ENCODE data around the gene UHRF2. TPM values are rescaled to one million over a fixed set of nuclear protein-coding genes. Genes with fewer than 3 reads are reported as not detected.
"Not testable (repeated sequence)": the region's sequence is repeated elsewhere in the genome, so short reads cannot be mapped to it uniquely, and the experiment has no call there.

The UHRF2 gene
- total RNA-seq, 1 donor, result 50.9 TPM

DNA sequence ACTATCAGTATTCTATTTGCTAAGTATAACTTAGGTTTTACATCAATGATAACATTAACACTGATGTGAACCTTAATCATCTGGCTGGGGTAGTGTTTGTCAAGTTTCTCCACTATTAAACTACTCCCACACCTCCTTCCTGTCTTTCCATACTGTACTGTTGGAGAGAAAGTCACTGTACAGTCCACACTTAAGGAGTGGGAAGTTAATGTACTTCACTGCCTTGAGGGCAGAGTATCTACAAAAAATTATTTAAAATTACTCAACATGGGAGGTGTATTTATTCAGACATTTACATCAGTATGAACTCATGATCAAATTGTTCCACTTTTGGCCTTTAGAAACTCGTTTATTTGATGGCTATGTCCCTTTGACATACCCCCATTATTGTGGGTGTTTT, 11.9 kb downstream of the UHRF2 start:
- DNase-seq (ENCODE audit: low read depth in 2 of 3, low spot score in 2 of 3), result no peak

- no peak for DNase-seq (ENCODE audit: low read depth in 2 of 3, low spot score in 2 of 3)
Measured at GRCh38 chr9:6426117-6426516, 13.1 kb downstream of the UHRF2 start.

GRCh38 chr9:6428940-6429889, 16.2 kb downstream of the UHRF2 start:
- DNase-seq (ENCODE audit: low read depth in 2 of 3, low spot score in 2 of 3), result peak in 1 of 3 donors; percentile 54

DNA sequence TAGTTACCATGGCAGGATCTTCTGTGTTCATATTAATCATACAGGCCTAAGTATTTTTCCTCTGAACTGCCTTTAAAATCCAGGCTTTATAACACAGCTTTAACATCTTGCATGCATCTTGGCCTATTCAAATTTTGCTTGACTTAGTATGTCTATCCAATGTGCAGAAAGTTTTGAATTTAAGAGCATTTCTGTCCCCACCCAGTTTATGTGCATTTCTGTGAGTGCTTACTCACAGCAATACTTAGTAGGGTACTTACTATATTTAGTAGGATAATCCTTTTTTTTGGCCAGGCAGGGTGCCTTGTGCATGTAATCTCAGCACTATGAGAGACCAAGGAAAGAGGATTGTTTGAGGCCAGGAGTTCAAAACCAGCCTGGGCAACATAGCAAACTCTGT, 18.0 kb downstream of the UHRF2 start:
- DNase-seq (ENCODE audit: low read depth in 2 of 3, low spot score in 2 of 3), result no peak

DNA sequence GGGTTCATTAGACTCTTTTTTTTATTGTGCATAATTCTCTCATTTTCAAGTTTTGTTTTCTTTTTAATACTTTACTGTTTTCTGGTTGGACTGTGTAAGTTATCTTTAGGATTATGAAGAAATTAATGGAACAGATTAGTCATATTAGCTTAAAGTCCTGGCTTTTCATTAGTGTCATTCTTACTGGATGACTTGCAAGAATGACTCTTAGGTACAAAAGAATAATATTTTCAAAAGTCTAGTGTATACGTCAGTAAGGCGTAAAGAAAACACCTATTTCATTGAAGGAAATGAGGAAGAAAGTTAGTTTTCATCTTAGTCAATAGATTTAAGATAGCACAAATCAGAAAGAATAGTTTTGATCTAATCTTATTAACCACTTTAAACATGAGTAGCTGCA, 20.4 kb downstream of the UHRF2 start:
- DNase-seq (ENCODE audit: low read depth in 2 of 3, low spot score in 2 of 3), result no peak

DNA sequence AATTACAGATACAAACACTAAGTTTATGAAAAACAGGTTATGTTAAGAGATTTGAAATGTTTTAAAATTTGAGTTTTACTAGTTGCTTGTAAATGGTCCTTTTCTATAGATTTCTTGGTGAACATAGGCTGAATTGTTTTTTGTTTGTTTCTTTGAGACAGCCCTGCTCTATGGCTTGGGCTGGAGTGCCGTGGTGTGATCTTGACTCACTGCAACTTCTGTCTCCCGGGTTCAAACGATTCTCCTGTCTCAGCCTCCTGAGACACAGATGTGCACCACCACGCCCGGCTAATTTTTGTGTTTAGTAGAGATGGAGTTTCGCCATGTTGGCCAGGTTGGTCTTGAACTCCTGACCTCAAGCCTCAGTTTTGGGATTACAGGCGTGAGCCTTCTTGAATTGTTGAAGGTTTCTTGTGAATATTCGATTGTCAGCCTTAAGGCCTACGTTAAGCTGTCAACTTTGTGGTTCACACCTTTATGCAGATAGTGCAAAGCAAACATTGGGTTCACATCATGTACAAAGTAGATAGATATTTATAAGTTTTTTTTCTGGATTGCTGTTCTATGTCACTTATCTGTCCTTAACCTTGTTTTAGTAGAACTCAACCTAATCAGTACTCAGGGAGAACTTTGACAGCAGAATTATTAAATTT, 26.2 kb downstream of the UHRF2 start:
- DNase-seq (ENCODE audit: low read depth in 2 of 3, low spot score in 2 of 3), result no peak

DNA sequence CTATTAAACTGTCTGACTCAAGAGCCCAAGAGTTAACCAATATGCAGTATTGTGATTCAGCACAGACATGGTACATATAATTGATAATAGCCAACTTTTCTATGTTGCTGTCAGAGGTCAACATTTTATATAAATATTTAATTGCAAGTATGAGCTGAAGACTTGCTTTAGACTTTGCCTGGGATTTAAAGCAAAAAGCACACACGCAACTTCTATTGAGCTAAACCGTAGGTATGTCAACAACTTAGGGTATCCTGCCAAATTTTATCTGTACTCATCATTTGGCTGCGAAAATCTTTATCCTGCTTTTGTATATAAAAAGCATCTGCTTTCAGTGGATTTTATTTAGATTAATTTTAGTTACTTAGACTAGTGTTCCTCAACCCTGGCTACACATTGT, 27.4 kb downstream of the UHRF2 start:
- no peak for DNase-seq (ENCODE audit: low read depth in 2 of 3, low spot score in 2 of 3)

DNA sequence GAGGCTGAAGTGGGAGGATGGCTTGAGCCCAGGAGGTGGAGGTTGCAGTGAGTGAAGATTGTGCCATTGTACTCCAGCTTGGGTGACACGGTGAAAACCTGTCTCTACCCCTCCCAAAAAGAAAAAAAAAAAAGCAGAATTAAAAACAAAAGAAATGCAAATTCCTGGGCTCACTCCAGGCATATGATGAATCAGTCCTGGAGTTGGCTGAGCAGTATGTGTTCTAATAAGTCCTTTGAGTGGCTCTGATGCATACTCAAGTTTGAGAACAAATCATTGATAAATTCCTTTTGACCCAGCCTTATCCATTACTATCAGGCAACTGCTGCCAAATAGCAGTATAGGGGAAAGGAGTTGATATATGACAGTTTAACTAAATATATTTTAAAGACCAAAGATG, 28.3 kb downstream of the UHRF2 start:
- DNase-seq (ENCODE audit: low read depth in 2 of 3, low spot score in 2 of 3), result no peak

- no peak for DNase-seq (ENCODE audit: low read depth in 2 of 3, low spot score in 2 of 3)
Measured at GRCh38 chr9:6443661-6444060, 30.7 kb downstream of the UHRF2 start.

GRCh38 chr9:6444128-6444527, 31.1 kb downstream of the UHRF2 start:
- peak in 2 of 3 donors; percentile 11 to 34 for DNase-seq (ENCODE audit: low read depth in 2 of 3, low spot score in 2 of 3)

- DNase-seq (ENCODE audit: low read depth in 2 of 3, low spot score in 2 of 3), result no peak
Measured at GRCh38 chr9:6449086-6449485, 36.1 kb downstream of the UHRF2 start.

DNA sequence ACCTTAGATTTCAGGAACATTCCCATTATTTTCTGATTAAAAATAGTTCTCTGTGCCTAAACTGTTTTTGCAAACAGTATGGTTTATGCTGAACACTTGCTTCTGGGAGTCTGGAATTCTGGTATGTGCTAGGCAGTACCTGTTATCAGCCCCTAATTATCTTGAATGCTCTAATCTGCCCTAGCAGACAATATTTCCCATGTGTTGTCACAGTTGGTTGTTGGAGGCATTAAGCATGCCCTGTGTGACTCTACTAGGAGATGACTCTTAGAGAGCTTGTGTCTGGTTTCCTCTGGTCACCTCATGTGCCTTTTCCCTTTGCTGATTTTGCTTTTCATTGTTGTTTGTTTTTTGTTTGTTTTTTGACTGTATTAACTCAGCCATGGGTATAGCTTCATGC, 36.6 kb downstream of the UHRF2 start:
- DNase-seq (ENCODE audit: low read depth in 2 of 3, low spot score in 2 of 3), result no peak

DNA sequence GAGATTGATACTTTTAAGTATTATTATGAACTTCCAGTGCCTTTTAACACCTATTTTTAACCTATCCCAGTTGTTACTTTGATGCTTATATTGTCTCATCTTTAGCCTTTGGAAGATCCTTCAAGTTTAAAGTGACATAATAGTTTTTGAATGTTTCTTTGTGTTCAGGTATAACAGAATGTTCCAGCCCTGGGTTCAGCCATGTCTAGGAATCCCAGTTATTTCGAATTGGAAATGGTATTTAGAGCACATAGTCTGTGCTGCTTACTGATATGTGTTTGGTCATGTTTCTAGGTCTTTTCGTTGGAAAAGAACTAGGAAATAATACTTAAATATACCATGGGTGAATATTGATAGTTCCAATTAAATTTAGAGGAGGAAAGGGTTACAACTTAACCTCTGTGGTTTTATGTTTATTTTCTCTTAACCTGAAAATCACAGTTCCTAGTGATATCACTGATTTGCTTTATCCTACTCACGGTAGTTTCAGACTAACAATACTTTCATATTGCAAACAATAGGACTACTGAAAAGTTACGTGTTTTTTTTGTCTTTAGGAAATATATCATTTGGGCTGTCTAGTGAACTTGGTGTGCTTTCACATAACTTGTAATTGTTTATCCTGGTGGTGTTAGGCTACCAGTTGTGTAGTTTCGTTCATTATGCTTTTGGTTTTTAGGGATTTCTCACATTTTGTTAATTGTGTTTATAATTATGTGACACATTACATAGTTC, 37.8 kb downstream of the UHRF2 start:
- no peak for DNase-seq (ENCODE audit: low read depth in 2 of 3, low spot score in 2 of 3)

DNA sequence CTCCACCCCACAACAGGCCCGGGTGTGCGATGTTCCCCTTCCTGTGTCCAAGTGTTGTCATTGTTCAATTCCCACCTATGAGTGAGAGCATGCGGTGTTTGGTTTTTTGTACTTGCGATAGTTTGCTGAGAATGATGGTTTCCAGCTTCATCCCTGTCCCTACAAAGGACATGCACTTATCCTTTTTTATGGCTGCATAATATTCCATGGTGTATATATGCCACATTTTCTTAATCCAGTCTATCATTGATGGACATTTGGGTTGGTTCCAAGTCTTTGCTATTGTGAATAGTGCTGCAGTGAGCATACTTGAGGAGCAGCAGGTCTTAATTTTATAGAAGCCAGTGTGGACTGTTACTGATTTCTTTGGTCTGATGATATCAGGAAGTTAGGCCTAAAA, 42.3 kb downstream of the UHRF2 start:
- not testable (repeated sequence) for DNase-seq (ENCODE audit: low read depth in 2 of 3, low spot score in 2 of 3)

DNA sequence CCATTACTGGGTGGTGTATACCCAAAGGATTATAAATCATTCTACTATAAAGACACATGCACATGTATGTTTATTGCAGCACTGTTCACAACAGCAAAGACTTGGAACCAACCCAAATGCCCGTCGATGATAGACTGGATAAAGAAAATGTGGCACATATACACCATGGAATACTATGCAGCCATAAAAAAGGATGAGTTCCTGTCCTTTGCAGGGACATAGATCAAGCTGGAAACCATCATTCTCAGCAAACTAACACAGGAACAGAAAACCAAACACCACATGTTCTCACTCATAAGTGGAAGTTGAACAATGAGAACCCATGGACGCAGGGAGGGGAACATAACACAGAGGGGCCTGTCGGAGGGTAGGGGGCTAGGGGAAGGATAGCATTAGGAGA, 45.7 kb downstream of the UHRF2 start:
- DNase-seq (ENCODE audit: low read depth in 2 of 3, low spot score in 2 of 3), result not testable (repeated sequence)

- DNase-seq (ENCODE audit: low read depth in 2 of 3, low spot score in 2 of 3), result no peak
Measured at GRCh38 chr9:6459718-6460117, 46.7 kb downstream of the UHRF2 start.

GRCh38 chr9:6460189-6460768, 47.3 kb downstream of the UHRF2 start:
- no peak for DNase-seq (ENCODE audit: low read depth in 2 of 3, low spot score in 2 of 3)

DNA sequence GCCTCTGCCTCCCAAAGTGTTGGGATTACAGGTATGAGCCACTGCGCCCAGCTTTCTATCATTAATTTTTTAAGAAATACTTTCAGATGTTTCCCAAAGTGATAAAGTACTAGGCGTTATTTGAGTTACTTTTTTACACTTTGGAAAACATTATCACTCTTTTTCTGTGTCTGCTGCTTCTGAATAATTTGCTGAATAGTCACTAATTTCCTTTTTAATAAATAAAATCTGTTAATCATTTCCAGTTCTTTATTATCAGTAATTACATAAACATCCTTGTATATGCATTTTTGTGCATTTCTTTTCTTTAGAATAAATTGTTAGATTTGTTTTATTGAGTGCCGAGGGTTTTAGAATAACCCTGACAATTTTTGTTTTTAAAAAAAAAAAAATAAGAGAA, 48.6 kb downstream of the UHRF2 start:
- DNase-seq (ENCODE audit: low read depth in 2 of 3, low spot score in 2 of 3), result no peak

DNA sequence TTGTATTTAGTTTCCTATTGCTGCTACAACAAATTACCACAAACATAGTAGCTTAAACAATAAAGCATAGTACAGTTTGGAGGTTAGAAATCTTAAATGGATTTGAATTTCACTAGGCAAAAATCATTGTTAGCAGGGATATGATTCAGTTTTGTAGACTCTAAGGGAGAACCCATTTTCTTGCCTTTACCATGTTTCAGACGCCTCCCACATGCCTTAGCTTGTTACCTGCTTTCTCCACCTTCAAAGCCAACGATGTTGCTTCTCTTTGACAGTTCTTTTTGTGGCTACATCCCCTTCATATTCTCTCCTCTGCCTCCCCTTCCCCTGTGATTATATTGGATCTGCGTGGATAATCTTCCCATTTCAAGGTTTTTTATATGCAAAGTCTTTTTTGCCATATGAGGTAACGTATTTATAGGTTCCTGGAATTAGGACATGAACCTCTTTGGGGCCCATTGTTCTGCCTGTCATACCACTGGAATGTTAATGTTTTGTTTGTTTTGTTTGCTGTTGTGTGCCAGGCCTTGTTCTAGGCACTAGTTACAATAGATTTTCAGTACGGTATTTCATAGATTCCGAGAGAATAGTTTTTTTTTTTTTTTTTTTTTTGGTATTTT, 54.1 kb downstream of the UHRF2 start:
- no peak for DNase-seq (ENCODE audit: low read depth in 2 of 3, low spot score in 2 of 3)

DNA sequence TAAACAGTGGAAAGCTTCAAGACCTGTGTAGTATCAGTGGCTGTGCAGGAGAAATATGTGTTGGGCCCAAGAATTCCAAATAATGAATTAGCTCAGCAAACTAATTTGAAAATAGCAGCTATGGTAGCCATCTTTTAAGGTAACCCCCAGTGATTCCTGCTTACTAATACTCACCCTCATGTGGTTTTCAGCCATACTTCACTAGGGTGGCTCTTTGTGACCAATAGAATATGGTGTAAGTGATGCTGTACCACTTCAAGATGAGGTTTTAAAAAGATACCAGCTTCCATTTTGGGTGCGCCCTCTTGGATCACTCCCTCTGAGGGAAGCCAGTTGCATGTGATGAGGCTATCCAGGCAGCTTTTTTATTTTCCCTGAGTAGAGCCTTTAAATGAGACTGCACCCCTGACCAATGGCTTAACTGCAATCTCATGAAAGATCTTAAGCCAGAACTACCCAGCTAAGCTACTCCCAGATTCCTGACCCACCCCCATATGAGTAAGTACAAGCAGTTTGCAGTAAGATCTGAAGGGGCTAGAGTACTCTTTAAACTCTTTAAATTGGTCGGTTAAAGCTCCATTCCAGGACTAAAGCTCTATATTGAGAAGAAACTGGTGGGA, 58.3 kb downstream of the UHRF2 start:
- DNase-seq (ENCODE audit: low read depth in 2 of 3, low spot score in 2 of 3), result no peak

All from hematopoietic multipotent progenitor cell (in vitro differentiated cells).